H54 (cell line): ENCODE measurements around the gene ZNF827.
A peak's percentile ranks its signal among the peaks of the same experiment; 100 is the strongest.

ENCODE experiments used
- DNase-seq: peaks from one replicate; pipeline ENCODE4 v3.0.0; 2011; ENCODE audit warnings: low spot score, mixed read lengths; ENCODE audit not compliant: insufficient read length
- FAIRE-seq: peaks from 3 replicates; lab custom pipeline; 2011; peaks lifted over from hg19 to GRCh38; lab: Jason Lieb, UNC
- POLR2A ChIP-seq: IDR thresholded peaks from 2 replicates; pipeline ENCODE4 v1.6.1; 2011; ENCODE audit warnings: low read depth, mild to moderate bottlenecking, low read length

The ZNF827 gene, protein sequence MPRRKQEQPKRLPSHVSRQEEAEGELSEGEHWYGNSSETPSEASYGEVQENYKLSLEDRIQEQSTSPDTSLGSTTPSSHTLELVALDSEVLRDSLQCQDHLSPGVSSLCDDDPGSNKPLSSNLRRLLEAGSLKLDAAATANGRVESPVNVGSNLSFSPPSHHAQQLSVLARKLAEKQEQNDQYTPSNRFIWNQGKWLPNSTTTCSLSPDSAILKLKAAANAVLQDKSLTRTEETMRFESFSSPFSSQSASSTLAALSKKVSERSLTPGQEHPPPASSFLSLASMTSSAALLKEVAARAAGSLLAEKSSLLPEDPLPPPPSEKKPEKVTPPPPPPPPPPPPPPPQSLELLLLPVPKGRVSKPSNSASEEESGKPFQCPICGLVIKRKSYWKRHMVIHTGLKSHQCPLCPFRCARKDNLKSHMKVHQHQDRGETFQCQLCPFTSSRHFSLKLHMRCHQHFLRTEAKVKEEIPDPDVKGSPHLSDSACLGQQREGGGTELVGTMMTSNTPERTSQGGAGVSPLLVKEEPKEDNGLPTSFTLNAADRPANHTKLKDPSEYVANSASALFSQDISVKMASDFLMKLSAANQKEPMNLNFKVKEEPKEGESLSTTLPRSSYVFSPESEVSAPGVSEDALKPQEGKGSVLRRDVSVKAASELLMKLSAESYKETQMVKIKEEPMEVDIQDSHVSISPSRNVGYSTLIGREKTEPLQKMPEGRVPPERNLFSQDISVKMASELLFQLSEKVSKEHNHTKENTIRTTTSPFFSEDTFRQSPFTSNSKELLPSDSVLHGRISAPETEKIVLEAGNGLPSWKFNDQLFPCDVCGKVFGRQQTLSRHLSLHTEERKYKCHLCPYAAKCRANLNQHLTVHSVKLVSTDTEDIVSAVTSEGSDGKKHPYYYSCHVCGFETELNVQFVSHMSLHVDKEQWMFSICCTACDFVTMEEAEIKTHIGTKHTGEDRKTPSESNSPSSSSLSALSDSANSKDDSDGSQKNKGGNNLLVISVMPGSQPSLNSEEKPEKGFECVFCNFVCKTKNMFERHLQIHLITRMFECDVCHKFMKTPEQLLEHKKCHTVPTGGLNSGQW

DNA sequence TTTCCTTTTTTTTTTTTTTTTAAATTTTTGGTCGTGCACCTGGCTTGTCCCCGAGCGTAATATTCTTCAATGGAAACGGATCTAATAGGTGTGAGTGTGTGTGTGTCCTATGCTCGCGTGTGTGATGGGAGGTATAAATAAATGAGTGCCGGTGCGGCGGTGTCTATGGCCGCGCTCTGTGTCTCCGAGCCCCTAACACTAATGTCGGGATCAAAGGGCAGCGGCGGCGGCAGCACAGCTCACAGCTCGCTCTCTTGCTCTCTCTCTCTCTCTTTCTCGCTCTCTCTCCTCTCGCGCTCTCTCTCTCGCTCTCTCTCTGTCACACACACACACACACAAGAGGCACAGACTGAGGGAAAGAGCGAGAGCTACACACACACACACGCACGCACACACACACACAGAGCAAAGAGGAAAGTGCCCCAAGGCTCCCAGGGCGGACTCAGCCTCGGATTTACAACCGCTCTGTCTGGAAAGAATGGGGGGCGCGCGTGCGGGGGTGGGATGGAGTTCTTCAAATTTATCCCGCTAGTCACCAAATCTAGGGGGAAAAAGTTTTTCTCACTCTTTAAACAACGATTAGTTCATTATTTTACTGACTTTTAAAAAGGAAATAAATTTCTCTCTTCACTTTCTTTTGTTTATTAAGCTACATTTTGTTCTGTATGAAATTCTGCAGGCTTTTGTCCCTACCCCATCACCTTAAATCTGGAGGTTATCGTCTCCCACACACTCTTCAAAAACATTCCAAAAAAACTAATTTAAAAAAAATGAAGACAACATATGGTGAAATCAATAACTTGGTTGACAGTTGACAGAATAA, at the start of gene ZNF827:
ZNF827 (minus strand) TSS at position 206 of the 823 bp plus-strand sequence. CDS start 416 bp downstream, outside the sequence.
- FAIRE-seq = no peak
- DNase-seq = no peak
- peak; percentile 12; the same call in 1 of the 2 replicates for TF ChIP-seq POLR2A

DNA sequence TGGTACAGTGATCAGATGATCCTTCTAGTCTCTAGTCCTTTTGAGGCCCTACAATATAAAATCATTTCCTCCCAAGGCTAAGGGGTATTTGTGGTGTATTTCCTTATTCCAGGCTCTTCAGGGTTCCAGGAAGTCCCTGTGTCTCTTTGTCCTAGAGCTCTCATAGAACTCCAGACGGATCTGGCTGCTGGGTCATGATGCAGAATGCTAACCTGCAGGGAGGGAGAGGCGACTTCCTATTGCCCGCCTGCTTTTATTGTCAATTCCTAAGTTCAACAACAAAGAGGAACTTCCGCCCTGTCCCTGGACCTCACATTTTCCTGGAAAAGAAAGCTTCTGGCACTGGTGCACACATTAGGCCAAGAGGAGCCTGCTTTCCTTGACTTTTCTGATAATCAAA, 45.9 kb upstream of the ZNF827 start:
- FAIRE-seq = no peak
- DNase-seq = no peak
- TF ChIP-seq POLR2A = no peak

DNA sequence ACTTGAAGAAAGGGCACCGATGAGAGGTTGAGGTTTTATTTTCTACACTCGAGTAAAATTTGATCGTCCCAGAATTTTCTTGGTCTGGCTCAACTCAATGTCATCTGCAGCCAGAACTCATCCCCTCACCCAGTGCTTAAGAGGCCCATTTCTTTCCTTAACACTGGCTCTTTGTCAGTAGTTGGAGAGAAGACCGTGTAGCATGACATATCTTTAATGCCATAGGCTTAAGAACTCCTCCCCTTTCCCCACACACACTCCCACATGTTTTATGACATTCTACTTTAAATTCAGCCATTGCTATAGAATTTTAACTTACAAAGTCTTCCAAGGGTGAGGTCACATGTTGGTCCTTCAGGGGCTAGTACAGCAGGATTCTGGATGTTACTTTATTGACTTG, 44.2 kb upstream of the ZNF827 start:
- DNase-seq (no peak), FAIRE-seq (no peak)

DNA sequence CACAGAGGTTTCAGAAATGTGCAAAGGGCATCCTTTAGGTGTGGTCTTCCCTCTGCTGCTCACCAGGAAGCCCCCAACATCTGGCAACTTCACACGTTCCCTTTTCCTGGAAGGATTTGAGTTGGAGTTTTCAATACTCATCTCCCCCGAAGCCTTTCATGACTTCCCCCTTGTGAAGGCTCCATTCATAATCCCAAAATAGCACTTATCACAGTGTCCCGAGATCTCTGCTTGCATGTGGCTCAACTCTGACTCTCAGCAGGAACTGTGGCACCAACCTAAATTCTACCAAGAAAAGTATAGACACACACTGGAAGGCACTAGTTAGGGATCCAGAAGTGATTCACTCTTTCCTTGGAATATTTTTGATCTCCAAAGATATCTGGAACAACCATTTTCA, 40.5 kb upstream of the ZNF827 start:
- no peak for DNase-seq
- TF ChIP-seq POLR2A = no peak
- no peak for FAIRE-seq

More for the DNA sequence above, 44.2 kb upstream of the ZNF827 start:
- TF ChIP-seq POLR2A = no peak

DNA sequence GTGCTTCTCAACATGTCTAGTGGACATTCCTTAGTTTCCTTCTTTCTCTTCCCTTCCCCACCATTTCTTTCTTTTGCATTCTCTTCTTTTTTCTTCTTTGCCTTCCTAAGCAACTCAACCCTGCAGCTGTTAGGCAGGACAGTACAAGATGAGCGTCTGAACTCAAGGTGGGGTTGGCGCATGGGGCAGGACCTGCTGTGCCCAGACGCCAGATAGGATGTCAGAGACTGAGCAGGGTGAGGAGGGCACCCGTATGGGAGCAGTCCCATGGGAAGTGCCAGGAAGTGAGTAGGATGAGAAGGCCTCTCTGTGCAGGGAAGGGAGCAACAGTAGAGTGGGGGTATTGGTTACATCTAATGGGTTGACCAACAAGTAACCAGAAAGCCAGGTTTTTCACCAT, 38.1 kb upstream of the ZNF827 start:
- no peak for TF ChIP-seq POLR2A
- FAIRE-seq = no peak
- no peak for DNase-seq

DNA sequence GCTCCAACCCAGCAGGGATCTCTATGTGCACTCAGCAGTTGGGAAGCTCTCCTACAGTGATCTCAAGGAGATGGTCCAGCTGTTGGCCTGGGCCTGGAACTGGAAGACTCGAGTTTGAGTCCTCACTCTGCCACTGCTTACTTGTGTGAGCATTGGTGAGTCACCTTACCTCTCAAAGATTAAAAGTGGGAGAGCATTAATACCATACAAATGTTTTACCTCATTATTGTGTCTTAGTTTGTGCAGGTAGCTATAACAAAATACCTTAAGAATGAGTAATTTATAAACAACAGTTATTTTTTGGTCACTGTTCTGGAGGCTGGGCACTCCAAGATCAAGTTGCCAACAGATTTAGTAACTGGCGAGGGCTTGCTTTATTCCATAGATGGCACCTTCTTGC, 21.4 kb upstream of the ZNF827 start:
- no peak for TF ChIP-seq POLR2A
- FAIRE-seq (no peak), DNase-seq (no peak)

DNA sequence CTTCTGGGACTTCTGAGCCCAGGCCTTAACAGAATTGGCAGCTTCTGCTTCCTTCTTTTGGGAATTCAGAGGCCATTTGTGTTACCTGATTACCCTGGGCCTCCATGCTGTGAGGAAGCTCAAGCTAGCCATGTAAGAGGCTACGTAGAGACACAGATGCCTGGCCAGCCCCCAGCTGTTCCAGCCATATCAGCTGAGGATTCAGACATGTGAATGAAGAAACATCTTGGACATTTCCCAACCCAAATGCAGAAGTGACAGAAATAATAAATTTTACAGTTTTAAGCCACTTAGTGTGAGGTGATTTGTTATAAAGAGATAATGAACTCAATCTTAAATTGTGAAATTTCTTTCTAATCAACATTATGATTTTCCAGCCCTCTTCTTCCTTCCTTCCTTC, 18.7 kb upstream of the ZNF827 start:
- TF ChIP-seq POLR2A = no peak
- DNase-seq (no peak), FAIRE-seq (no peak)

DNA sequence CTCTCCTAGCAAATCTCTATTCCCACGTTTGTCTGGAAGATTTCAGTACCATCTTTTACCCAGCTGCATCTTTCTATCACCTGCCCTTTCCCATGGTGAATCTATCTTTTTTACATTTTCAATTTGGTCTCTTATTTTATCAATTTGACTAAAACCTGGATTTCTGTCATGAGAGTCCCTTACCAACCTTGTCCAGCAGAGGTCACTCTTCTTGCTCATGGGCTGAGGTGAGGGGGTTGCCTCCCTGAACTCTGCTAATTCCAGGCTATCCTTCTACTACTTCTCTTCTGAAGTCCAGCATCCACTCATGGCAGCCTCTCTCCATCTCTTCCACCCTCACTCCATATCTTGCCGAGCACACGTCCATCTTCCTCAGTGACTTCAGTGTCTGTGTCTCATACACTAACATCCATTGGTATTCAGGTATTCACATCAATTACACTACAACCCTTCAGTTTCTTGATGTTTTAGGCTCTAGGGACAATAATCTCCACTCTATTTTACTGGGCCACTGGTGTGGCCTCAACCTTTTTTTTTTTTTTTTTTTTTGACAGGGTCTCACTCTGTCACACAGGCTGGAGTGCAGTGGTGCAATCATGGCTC, 17.8 kb upstream of the ZNF827 start:
- no peak for TF ChIP-seq POLR2A
- DNase-seq (no peak), FAIRE-seq (no peak)

DNA sequence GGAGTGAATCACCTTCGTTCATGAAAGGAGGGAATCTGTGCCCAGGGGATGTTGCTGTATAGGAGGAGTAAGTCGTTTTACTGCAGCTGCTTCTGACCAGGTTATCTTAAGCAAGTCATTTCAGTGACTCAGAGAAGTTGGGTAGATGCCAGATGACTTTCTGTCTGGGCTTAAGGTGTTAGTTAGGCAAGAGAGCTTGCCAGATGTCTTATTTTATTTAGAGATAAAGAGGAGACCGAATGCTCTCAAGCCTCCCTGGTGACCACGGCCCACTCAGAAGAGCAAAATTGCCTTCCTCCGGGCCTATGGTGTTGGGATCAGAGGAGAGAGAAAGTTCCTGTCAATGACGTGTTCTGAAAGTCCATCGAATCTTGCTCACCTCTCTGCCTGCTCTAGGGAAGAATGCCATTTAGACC, 16.3 kb upstream of the ZNF827 start:
- peak; percentile 92 for FAIRE-seq
- TF ChIP-seq POLR2A = no peak
- DNase-seq = peak; percentile 19

DNA sequence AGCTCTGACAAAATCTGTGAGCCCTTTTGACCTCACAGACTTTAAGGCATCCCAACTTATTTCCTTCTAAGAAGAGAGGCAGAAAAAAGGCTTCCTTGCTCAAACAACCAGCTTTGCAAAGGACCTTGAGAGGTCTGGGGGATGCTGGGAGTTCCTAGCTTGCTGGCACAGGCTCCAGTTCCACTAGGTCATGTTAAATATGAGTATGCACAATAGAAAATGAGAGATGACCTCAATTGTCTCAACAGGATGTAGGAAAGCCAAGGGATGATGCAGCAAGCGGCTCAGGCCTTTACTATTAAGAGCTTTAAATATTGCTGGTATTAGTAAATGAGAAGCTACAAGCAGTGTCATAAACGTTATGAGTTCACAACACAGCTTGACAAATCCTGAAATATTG, 13.3 kb upstream of the ZNF827 start:
- DNase-seq (no peak), FAIRE-seq (no peak)
- TF ChIP-seq POLR2A = no peak

DNA sequence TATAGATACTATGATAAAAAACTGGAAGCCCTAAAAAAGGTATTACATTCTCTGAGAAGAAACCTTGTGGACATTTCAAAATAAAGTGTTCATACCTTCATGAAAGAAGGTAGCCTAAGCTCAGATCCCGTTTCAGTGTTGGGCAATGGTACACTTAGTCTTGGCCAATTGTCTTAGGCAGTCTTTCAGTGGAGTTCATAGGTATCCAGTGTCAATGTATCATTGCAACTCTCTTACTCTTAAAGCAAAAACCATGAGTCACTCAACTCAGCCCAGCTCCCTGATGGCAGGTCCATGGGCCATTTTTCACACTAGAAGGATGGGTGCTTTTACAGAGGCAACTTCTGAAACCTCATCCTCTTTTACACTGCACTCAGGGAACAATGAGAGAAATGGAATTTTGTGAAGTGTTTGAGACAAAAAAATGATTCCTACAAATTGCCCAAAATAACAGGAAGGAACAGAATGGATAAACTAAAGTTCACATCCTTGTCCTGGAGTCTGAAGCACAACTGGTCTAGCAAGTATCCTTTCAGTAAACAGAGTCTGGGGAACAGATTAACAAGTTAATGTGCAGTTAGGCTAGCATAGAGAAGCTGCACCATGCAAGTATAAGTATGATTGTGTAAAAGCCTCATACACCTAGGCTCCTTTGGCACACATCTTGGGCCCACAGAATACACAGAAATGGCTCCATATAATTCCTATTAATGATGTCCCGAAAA, 7.0 kb upstream of the ZNF827 start:
- TF ChIP-seq POLR2A = no peak
- FAIRE-seq = no peak
- no peak for DNase-seq

DNA sequence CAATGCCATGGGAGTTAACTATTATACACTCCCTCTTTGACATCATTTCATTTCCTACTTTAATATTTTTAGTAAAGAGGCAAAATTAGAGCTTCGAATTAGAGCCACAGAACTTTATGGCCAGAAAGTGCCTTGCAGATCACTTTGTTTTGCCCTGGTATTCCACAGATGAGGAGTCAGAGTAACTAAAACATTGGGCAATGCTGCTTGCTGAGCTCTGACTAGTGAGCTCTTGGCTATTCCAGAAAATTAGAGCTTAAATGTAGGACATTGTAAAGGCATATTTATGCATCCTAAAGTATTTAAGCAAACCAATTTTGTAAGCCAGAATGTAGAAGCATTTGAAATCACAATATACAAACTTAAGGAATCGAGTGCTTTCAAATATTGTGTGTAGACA, 6.3 kb upstream of the ZNF827 start:
- DNase-seq = no peak
- no peak for FAIRE-seq
- no peak for TF ChIP-seq POLR2A
